Mesothelial cell of epicardium (in vitro differentiated cells): ENCODE data around the gene PSAP. TPM values are rescaled to one million over a fixed set of nuclear protein-coding genes. Genes with fewer than 3 reads are reported as not detected.

ENCODE experiments used
- DNase-seq, 2 experiments: peaks; one replicate each; pipeline ENCODE4 v3.0.0; 2021; ENCODE audit warnings: low spot score in 2 of 2; ENCODE audit not compliant: unreplicated experiment in 2 of 2
- H3K27ac Mint-ChIP-seq: 2 replicates; pipeline ENCODE4 v1.8.0; 2021; ENCODE audit warnings: mixed read lengths
- H3K27me3 Mint-ChIP-seq: 2 replicates; pipeline ENCODE4 v1.8.0; 2021; ENCODE audit warnings: low read depth, mixed read lengths
- H3K36me3 Mint-ChIP-seq: 2 replicates; pipeline ENCODE4 v1.8.0; 2021; ENCODE audit warnings: mixed read lengths
- H3K4me1 Mint-ChIP-seq: 2 replicates; pipeline ENCODE4 v1.8.0; 2021; ENCODE audit warnings: mixed read lengths
- H3K4me3 Mint-ChIP-seq: 2 replicates; pipeline ENCODE4 v1.8.0; 2021; ENCODE audit warnings: mild to moderate bottlenecking, moderate library complexity, mixed read lengths
- H3K9me3 Mint-ChIP-seq: 2 replicates; pipeline ENCODE4 v1.8.0; 2021; ENCODE audit warnings: mixed read lengths
- total RNA-seq: library from RNA; stranded (reverse); gene quantifications from 3 replicates; pipeline ENCODE4 v1.2.1, GENCODE V29; 2021
- TF ChIP-seq, protein P1 (sequence below): fragments of 200-600 bp; sonication (generic); IDR thresholded peaks from one replicate; pipeline ENCODE4 v1.5.0; 2021; ENCODE audit warnings: antibody characterized with exemption; ENCODE audit not compliant: unreplicated experiment

The PSAP gene
- total RNA-seq, 1 donor from 2014 or later = 574 TPM

DNA sequence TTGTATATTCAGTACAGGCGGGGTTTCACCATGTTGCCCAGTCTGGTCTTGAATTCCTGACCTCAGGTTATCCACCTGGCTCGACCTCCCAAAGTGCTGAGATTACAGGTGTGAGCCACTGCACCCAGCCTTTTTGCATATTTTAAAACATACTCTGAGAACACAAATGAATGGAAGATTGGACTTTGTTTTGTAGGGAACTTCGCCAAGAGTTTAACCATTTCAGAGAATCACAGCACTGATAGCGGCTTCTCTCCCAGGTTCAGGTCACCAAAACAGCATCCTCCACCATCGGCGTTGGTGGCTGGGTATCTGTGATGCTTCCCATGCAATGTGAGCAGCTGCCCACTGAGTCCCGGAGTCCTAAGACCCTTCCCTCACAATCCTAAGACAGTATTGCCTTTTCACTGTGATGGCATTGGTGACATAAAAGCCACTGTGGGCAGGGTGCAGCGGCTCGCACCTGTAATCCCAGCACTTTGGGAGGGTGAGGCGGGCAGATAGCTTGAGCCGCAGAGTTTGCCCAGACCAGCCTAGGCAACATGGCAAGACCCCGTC is 42.3 kb upstream of the PSAP start:
- TF ChIP-seq, protein P1, sequence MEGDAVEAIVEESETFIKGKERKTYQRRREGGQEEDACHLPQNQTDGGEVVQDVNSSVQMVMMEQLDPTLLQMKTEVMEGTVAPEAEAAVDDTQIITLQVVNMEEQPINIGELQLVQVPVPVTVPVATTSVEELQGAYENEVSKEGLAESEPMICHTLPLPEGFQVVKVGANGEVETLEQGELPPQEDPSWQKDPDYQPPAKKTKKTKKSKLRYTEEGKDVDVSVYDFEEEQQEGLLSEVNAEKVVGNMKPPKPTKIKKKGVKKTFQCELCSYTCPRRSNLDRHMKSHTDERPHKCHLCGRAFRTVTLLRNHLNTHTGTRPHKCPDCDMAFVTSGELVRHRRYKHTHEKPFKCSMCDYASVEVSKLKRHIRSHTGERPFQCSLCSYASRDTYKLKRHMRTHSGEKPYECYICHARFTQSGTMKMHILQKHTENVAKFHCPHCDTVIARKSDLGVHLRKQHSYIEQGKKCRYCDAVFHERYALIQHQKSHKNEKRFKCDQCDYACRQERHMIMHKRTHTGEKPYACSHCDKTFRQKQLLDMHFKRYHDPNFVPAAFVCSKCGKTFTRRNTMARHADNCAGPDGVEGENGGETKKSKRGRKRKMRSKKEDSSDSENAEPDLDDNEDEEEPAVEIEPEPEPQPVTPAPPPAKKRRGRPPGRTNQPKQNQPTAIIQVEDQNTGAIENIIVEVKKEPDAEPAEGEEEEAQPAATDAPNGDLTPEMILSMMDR = no peak
- no peaks in the 10 kb centered on the region for H3K9me3 Mint-ChIP-seq
- no peak for DNase-seq
- no peaks in the 10 kb centered on the region for H3K27me3 Mint-ChIP-seq
- no peaks in the 10 kb centered on the region for H3K36me3 Mint-ChIP-seq
- H3K27ac Mint-ChIP-seq = no peak overlapping the region
- H3K4me1 Mint-ChIP-seq = peaks cover 8% of the 10 kb centered on the region
- no peak overlapping the region for H3K4me3 Mint-ChIP-seq

- H3K9me3 Mint-ChIP-seq = no peaks in the 10 kb centered on the region
Observed at GRCh38 chr10:71891437-71891836, 40.4 kb upstream of the PSAP start.

DNA sequence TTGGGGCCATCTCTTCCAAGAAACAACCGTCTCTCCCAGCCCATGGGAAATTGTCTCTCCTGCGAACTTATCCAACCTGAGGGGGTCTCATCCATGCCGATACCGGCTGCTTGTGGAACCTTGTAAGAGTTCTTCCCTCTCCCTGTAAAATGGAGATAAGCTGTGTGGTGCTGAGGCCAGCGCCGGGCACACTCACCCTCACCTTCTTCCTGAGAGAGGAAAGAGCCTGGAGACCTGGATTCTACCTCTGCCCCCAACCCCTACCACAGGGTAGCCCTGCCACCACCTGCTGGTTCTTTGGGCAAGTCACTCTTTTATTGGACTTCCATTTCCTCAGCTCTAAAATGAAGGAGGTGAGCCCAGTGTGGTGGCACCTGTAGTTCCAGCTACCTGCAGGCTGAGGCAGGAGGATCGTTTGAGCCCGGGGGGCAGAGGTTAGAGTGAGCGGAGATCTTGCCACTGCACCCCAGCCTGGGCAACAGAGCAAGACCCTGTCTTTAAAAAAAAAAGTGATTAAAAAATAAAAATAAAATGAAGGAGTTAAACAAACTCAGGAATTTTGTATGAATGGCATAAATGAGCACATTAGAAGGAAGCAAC is 38.4 kb upstream of the PSAP start:
- H3K27ac Mint-ChIP-seq = peak overlapping the region; percentile 89
- peak overlapping the region; percentile 78 for H3K4me3 Mint-ChIP-seq
- no peaks in the 10 kb centered on the region for H3K27me3 Mint-ChIP-seq

More at GRCh38 chr10:71891437-71891836, 40.4 kb upstream of the PSAP start:
- Mint-ChIP-seq H3K36me3 (no peaks in the 10 kb centered on the region), H3K4me1 (peaks cover 12% of the 10 kb centered on the region), H3K27me3 (no peaks in the 10 kb centered on the region), H3K27ac (no peak overlapping the region), H3K4me3 (no peak overlapping the region)
- TF ChIP-seq, protein P1 = no peak
- no peak for DNase-seq

GRCh38 chr10:71888623-71889387 is 37.8 kb upstream of the PSAP start:
- Mint-ChIP-seq H3K36me3 (no peaks in the 10 kb centered on the region), H3K4me3 (peak overlapping the region; percentile 78), H3K4me1 (peaks cover 12% of the 10 kb centered on the region), H3K9me3 (no peaks in the 10 kb centered on the region), H3K27me3 (no peaks in the 10 kb centered on the region), H3K27ac (peak overlapping the region; percentile 90)
- peak in 1 of 2 experiments; percentile 62 for DNase-seq
- TF ChIP-seq, protein P1 = no peak

More for the DNA sequence above, 38.4 kb upstream of the PSAP start:
- no peak for DNase-seq
- Mint-ChIP-seq H3K4me1 (peaks cover 12% of the 10 kb centered on the region), H3K9me3 (no peaks in the 10 kb centered on the region), H3K36me3 (no peaks in the 10 kb centered on the region)
- TF ChIP-seq, protein P1 = no peak

GRCh38 chr10:71888248-71888622 is 37.2 kb upstream of the PSAP start:
- Mint-ChIP-seq H3K36me3 (no peaks in the 10 kb centered on the region), H3K27ac (peak overlapping the region; percentile 90), H3K4me1 (peaks cover 15% of the 10 kb centered on the region), H3K4me3 (peak overlapping the region; percentile 78), H3K9me3 (no peaks in the 10 kb centered on the region), H3K27me3 (no peaks in the 10 kb centered on the region)
- TF ChIP-seq, protein P1 = no peak
- DNase-seq = no peak
